Stomach (tissue), 9 donors: ENCODE measurements around the gene CGN. TPM values are rescaled to one million over a fixed set of nuclear protein-coding genes. Genes with fewer than 3 reads are reported as not detected.

Experiments used
- DNase-seq, 2 donors: peaks; one replicate each; pipeline versions ENCODE4 v3.0.0 to v3.0.0-alpha.2; 2013 to 2019
- H3K27ac ChIP-seq, 5 donors: fragments of 200-600 bp in 4 of 5; sonication (generic) in 4 of 5; one replicate each; pipeline ENCODE4 v1.5.1; 2013 to 2019; ENCODE audit warnings: mild to moderate bottlenecking in 1 of 5, moderate library complexity in 1 of 5
- H3K27me3 ChIP-seq, 3 donors: fragments of 200-600 bp; sonication (generic); one replicate each; pipeline ENCODE4 v1.5.1; 2017 to 2019; ENCODE audit warnings: mixed run types in 1 of 3
- H3K36me3 ChIP-seq, 4 donors: fragments of 200-600 bp; sonication (generic); 1 replicate in 3 of 4; 2 replicates in 1 of 4; pipeline ENCODE4 v1.5.1; 2016 to 2019
- H3K4me1 ChIP-seq, 4 donors: fragments of 200-600 bp; sonication (generic); one replicate each; pipeline ENCODE4 v1.5.1; 2016 to 2019
- H3K4me3 ChIP-seq, 4 donors: fragments of 200-600 bp; sonication (generic) in 3 of 4; one replicate each; pipeline ENCODE4 v1.5.1; 2016 to 2019; ENCODE audit warnings: mild to moderate bottlenecking in 1 of 4
- H3K9me3 ChIP-seq, 4 donors: fragments of 200-600 bp; sonication (generic); one replicate each; pipeline ENCODE4 v1.5.1; 2016 to 2019
- CTCF ChIP-seq, 7 experiments: fragments of 450-650 bp in 4 of 7; fragments of 200-600 bp in 3 of 7; sonication (generic) in 3 of 7; IDR thresholded peaks; one replicate each; pipeline ENCODE4 v1.5.1; 2016 to 2019; ENCODE audit warnings: antibody characterized with exemption in 7 of 7, control low read depth in 2 of 7, mild to moderate bottlenecking in 1 of 7
- EP300 ChIP-seq: sonication (generic); formaldehyde crosslinking; IDR thresholded peaks from one replicate; pipeline ENCODE4 v1.6.1; 2017; ENCODE audit warnings: antibody characterized with exemption
- POLR2A ChIP-seq, 4 donors: fragments of 450-650 bp; IDR thresholded peaks; one replicate each; pipeline ENCODE4 v1.6.1; 2016; ENCODE audit warnings: antibody characterized with exemption in 4 of 4, control low read depth in 2 of 4, mild to moderate bottlenecking in 1 of 4, moderate library complexity in 1 of 4
- POLR2AphosphoS5 ChIP-seq, 3 donors: sonication (generic); formaldehyde crosslinking; IDR thresholded peaks; one replicate each; pipeline ENCODE4 v1.6.1; 2016; ENCODE audit warnings: antibody characterized with exemption in 3 of 3
- WGBS, 5 donors: extraction: QIAGEN DNeasy Blood & Tissue Kit in 3 of 5; methylation state at CpG; one replicate each; pipeline versions ENCODE4 v1.1.5 to v1.1.7; 2013 to 2018; 5-methylcytosine and 5-hydroxymethylcytosine counted together
- intact Hi-C: fragments of 100-400 bp; cut with DNase I; formaldehyde crosslinking; loops from one replicate; pipeline ENCODE4 v1.15.1; 2023; ENCODE audit warnings: low total_unique reads
- polyA plus RNA-seq, 3 donors: library from polyadenylated mRNA; stranded (reverse); fragments of 200-250 nt; gene quantifications; one replicate each; pipeline ENCODE4 v1.2.3, GENCODE V29; 2013
- total RNA-seq, 5 donors: library from RNA; depleted of rRNA; stranded (reverse); fragments of >200 nt; gene quantifications; one replicate each; pipeline versions ENCODE4 v1.1.0 to v1.2.3, GENCODE V29; 2014 to 2016
- donor health status: healthy with polysubstance abuse.
- donor health status: Bipolar disorder and iron deficiency.
- donor health status: healthy.

Gene CGN
- total and polyA plus RNA-seq, 8 donors, result 14.0 to 137 (median 26.7) TPM

- Histone ChIP-seq H3K4me3 (peak overlapping the region; percentile 53 to 63 (median 58)), H3K36me3 (peaks cover 0 to 17% (median 14%) of the 10 kb centered on the region in 4 donors), H3K27ac (peak overlapping the region in 4 of 5 donors; percentile 84 to 93 (median 89)), H3K9me3 (no peaks in the 10 kb centered on the region), H3K4me1 (peaks cover 23 to 48% (median 39%) of the 10 kb centered on the region in 4 donors), H3K27me3 (no peaks in the 10 kb centered on the region)
- no peak for TF ChIP-seq EP300
- intact Hi-C loops, result no loop called here
- DNase-seq, result no peak
- WGBS, 5 donors, result 27 to 55% (median 49%) methylated on average over 5 of the region's 5 CpGs
Measured at GRCh38 chr1:151541752-151542151, 30.6 kb downstream of the CGN start.

- peak overlapping the region in 4 of 5 donors; percentile 58 to 89 (median 86) for H3K27ac ChIP-seq
- no peak overlapping the region for H3K4me3 ChIP-seq
- no peak for DNase-seq
- H3K36me3 ChIP-seq, result peaks cover 0 to 7% (median 4%) of the 10 kb centered on the region in 4 donors
- H3K27me3 ChIP-seq, result no peaks in the 10 kb centered on the region
- TF ChIP-seq CTCF (IDR thresholded peaks at IDR 0.05) (no peak), POLR2AphosphoS5 (IDR thresholded peaks at IDR 0.05) (peak in 1 of 3 donors; percentile 12), POLR2A (IDR thresholded peaks at IDR 0.05) (no peak)
- H3K9me3 ChIP-seq, result no peaks in the 10 kb centered on the region
- H3K4me1 ChIP-seq, result peaks cover 31 to 58% (median 45%) of the 10 kb centered on the region in 4 donors
- 33 to 57% (median 52%) methylated on average over 3 of the region's 3 CpGs for WGBS, 5 donors
- intact Hi-C loops, result no loop called here
Measured at GRCh38 chr1:151542710-151543129, 31.5 kb downstream of the CGN start.

GRCh38 chr1:151545542-151545941 is 34.4 kb downstream of the CGN start:
- no peak for DNase-seq
- 60 to 75% (median 66%) methylated on average over 1 of the region's 1 CpG for WGBS, 5 donors
- Histone ChIP-seq H3K4me1 (peaks cover 36 to 65% (median 56%) of the 10 kb centered on the region in 4 donors), H3K36me3 (no peaks in the 10 kb centered on the region), H3K9me3 (no peaks in the 10 kb centered on the region), H3K4me3 (no peak overlapping the region), H3K27me3 (no peaks in the 10 kb centered on the region), H3K27ac (peak overlapping the region in 1 of 5 donors; percentile 12)
- TF ChIP-seq POLR2AphosphoS5 (IDR thresholded peaks at IDR 0.05), result no peak
- TF ChIP-seq POLR2A (IDR thresholded peaks at IDR 0.05), result no peak
- no peak for TF ChIP-seq CTCF (IDR thresholded peaks at IDR 0.05)
- TF ChIP-seq EP300, result no peak
- intact Hi-C loops, result no loop called here

GRCh38 chr1:151546011-151546925 is 35.1 kb downstream of the CGN start:
- no peak overlapping the region for H3K4me3 ChIP-seq
- H3K27me3 ChIP-seq, result no peaks in the 10 kb centered on the region
- H3K27ac ChIP-seq, result peak overlapping the region in 4 of 5 donors; percentile 67 to 82 (median 78)
- H3K36me3 ChIP-seq, result no peaks in the 10 kb centered on the region
- intact Hi-C loops, result no loop called here
- TF ChIP-seq CTCF (IDR thresholded peaks at IDR 0.05) (no peak), POLR2AphosphoS5 (IDR thresholded peaks at IDR 0.05) (no peak), POLR2A (IDR thresholded peaks at IDR 0.05) (no peak), EP300 (no peak)
- 80 to 85% (median 84%) methylated on average over 4 of the region's 4 CpGs for WGBS, 5 donors
- peaks cover 36 to 59% (median 51%) of the 10 kb centered on the region in 4 donors for H3K4me1 ChIP-seq
- DNase-seq, result no peak
- H3K9me3 ChIP-seq, result no peaks in the 10 kb centered on the region
